Neural cell (in vitro differentiated cells): ENCODE results near the gene ZNF292. TPM values are rescaled to one million over a fixed set of nuclear protein-coding genes. Genes with fewer than 3 reads are reported as not detected.

Experiments
- H2AFZ ChIP-seq: fragments of 200-600, 300-800 bp; sonication (generic), shearing (Covaris generic); 2 replicates; pipeline ENCODE4 v1.6.0; 2014; ENCODE audit warnings: low read depth, mild to moderate bottlenecking, antibody characterized with exemption, low read length, moderate library complexity
- H3F3A ChIP-seq: fragments of 200-600 bp; shearing (Covaris generic); 2 replicates; pipeline ENCODE4 v1.6.1; 2016; ENCODE audit warnings: mild to moderate bottlenecking, moderate library complexity, mixed read lengths, antibody characterized with exemption, low read length; ENCODE audit not compliant: insufficient read depth, poor library complexity, severe bottlenecking
- H3K27ac ChIP-seq: fragments of 200-600, 300-800 bp; sonication (generic), shearing (Covaris generic); 2 replicates; pipeline ENCODE4 v1.5.1; 2014; ENCODE audit warnings: mild to moderate bottlenecking, low read length, moderate library complexity
- H3K27me3 ChIP-seq: fragments of 300-800, 200-600 bp; sonication (generic), shearing (Covaris generic); 2 replicates; pipeline ENCODE4 v1.6.0; 2014; ENCODE audit warnings: mild to moderate bottlenecking, low read depth, low read length, moderate library complexity; ENCODE audit not compliant: insufficient read depth
- H3K36me3 ChIP-seq: fragments of 300-800, 200-600 bp; sonication (generic), shearing (Covaris generic); 2 replicates; pipeline ENCODE4 v1.5.1; 2014; ENCODE audit warnings: mild to moderate bottlenecking, antibody characterized with exemption, low read length, moderate library complexity; ENCODE audit not compliant: insufficient read depth
- H3K4me2 ChIP-seq: fragments of 300-800, 200-600 bp; sonication (generic), shearing (Covaris generic); 2 replicates; pipeline ENCODE4 v1.6.0; 2014; ENCODE audit warnings: mild to moderate bottlenecking, low read length
- H3K4me3 ChIP-seq: fragments of 300-800, 200-600 bp; sonication (generic), shearing (Covaris generic); 2 replicates; pipeline ENCODE4 v1.5.1; 2014; ENCODE audit warnings: mild to moderate bottlenecking, low read length, moderate library complexity
- H3K79me2 ChIP-seq: fragments of 200-600 bp; shearing (Covaris generic); replicated peaks from 2 replicates; pipeline ENCODE4 v1.6.0; 2014; ENCODE audit warnings: mild to moderate bottlenecking, low read length, moderate library complexity; ENCODE audit not compliant: insufficient read depth
- H3K9ac ChIP-seq: fragments of 300-800, 200-600 bp; sonication (generic), shearing (Covaris generic); 2 replicates; pipeline ENCODE4 v1.6.1; 2016; ENCODE audit warnings: mild to moderate bottlenecking, low read length, mixed read lengths
- H3K9me2 ChIP-seq: fragments of 200-600 bp; shearing (Covaris generic); 2 replicates; pipeline ENCODE4 v1.6.1; 2016; ENCODE audit warnings: mild to moderate bottlenecking, low read length, mixed read lengths; ENCODE audit not compliant: insufficient read depth
- H3K9me3 ChIP-seq: fragments of 200-600, 300-800 bp; sonication (generic), shearing (Covaris generic); 2 replicates; pipeline ENCODE4 v1.6.1; 2016; ENCODE audit warnings: mild to moderate bottlenecking, mixed run types, low read length, moderate library complexity, mixed read lengths
- H4K20me1 ChIP-seq: fragments of 200-600 bp; shearing (Covaris generic); 2 replicates; pipeline ENCODE4 v1.6.1; 2016; ENCODE audit warnings: mild to moderate bottlenecking, mixed run types; ENCODE audit not compliant: insufficient read depth
- CTCF ChIP-seq: fragments of 450-650 bp; IDR thresholded peaks from 2 replicates; pipeline ENCODE4 v1.5.1; 2014; ENCODE audit warnings: antibody characterized with exemption, mild to moderate bottlenecking, moderate library complexity; ENCODE audit not compliant: poor library complexity, severe bottlenecking
- EP300 ChIP-seq: fragments of 450-650 bp; conservative IDR thresholded peaks from 2 replicates; pipeline ENCODE4 v1.6.1; 2014; ENCODE audit warnings: antibody characterized with exemption, mild to moderate bottlenecking, moderate library complexity; ENCODE audit not compliant: poor library complexity, severe bottlenecking
- EZH2 ChIP-seq: fragments of 200-600, 300-800 bp; shearing (Covaris generic), sonication (generic); IDR thresholded peaks from 2 replicates; pipeline ENCODE4 v1.6.1; 2014; ENCODE audit warnings: antibody characterized with exemption, low read length, borderline replicate concordance, mild to moderate bottlenecking; ENCODE audit not compliant: insufficient read depth, poor library complexity, severe bottlenecking
- MXI1 ChIP-seq: fragments of 450-650 bp; conservative IDR thresholded peaks from 2 replicates; pipeline ENCODE4 v1.6.1; 2014; ENCODE audit warnings: antibody characterized with exemption, mild to moderate bottlenecking; ENCODE audit not compliant: poor library complexity, severe bottlenecking
- POLR2AphosphoS5 ChIP-seq: IDR thresholded peaks from 2 replicates; pipeline ENCODE4 v1.6.1; 2012
- RAD21 ChIP-seq: fragments of 450-650 bp; conservative IDR thresholded peaks from 2 replicates; pipeline ENCODE4 v1.6.1; 2014; ENCODE audit warnings: antibody characterized with exemption, mild to moderate bottlenecking, moderate library complexity
- SMC3 ChIP-seq: fragments of 450-650 bp; conservative IDR thresholded peaks from 2 replicates; pipeline ENCODE4 v1.6.1; 2014; ENCODE audit warnings: antibody characterized with exemption, mild to moderate bottlenecking, moderate library complexity; ENCODE audit not compliant: poor library complexity
- TAF1 ChIP-seq: IDR thresholded peaks from 2 replicates; pipeline ENCODE4 v1.6.1; 2012; ENCODE audit warnings: low read depth
- polyA plus RNA-seq: library from polyadenylated mRNA; depleted of rRNA; stranded (reverse); fragments of >200 nt; gene quantifications from 2 replicates; pipeline ENCODE4 v1.2.3, GENCODE V29; 2014
- TF ChIP-seq, protein P1 (sequence below): IDR thresholded peaks from 2 replicates; pipeline ENCODE4 v1.6.1; 2012; ENCODE audit warnings: borderline replicate concordance

The ZNF292 gene
- polyA plus RNA-seq, 1 donor from 2014 or later, result 29.8 TPM

DNA sequence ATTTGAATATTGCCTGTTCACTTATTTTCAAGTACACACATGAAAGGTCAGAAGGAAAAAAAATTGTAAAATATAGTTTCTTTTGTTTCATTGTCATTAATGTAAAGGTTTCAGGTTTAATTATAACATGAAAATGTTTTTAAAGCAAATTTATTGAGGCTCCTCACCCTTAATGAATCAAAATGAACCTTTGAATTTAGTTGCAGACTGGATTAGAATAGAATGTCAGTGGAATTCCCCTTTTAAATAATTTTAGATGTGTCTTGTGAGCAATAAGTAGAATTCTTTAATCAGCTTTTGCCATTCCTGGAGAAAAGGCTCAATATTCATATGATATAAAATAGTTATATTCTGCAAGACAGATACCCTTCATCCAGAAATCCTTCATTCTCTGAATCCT lies 96.4 kb downstream of the ZNF292 start:
- H3F3A ChIP-seq, result no peaks in the 10 kb centered on the region
- H4K20me1 ChIP-seq, result no peaks in the 10 kb centered on the region
- H2AFZ ChIP-seq, result no peak overlapping the region
- TF ChIP-seq, protein P1, sequence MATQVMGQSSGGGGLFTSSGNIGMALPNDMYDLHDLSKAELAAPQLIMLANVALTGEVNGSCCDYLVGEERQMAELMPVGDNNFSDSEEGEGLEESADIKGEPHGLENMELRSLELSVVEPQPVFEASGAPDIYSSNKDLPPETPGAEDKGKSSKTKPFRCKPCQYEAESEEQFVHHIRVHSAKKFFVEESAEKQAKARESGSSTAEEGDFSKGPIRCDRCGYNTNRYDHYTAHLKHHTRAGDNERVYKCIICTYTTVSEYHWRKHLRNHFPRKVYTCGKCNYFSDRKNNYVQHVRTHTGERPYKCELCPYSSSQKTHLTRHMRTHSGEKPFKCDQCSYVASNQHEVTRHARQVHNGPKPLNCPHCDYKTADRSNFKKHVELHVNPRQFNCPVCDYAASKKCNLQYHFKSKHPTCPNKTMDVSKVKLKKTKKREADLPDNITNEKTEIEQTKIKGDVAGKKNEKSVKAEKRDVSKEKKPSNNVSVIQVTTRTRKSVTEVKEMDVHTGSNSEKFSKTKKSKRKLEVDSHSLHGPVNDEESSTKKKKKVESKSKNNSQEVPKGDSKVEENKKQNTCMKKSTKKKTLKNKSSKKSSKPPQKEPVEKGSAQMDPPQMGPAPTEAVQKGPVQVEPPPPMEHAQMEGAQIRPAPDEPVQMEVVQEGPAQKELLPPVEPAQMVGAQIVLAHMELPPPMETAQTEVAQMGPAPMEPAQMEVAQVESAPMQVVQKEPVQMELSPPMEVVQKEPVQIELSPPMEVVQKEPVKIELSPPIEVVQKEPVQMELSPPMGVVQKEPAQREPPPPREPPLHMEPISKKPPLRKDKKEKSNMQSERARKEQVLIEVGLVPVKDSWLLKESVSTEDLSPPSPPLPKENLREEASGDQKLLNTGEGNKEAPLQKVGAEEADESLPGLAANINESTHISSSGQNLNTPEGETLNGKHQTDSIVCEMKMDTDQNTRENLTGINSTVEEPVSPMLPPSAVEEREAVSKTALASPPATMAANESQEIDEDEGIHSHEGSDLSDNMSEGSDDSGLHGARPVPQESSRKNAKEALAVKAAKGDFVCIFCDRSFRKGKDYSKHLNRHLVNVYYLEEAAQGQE, result no peak
- TF ChIP-seq MXI1 (no peak), EP300 (no peak), EZH2 (no peak), TAF1 (no peak), POLR2AphosphoS5 (no peak), CTCF (no peak), SMC3 (no peak), RAD21 (no peak)
- H3K4me3 ChIP-seq, result no peak overlapping the region
- no peak overlapping the region for H3K4me2 ChIP-seq
- H3K9me2 ChIP-seq, result no peaks in the 10 kb centered on the region
- H3K79me2 ChIP-seq, result no peaks in the 10 kb centered on the region
- H3K27ac ChIP-seq, result no peak overlapping the region
- H3K9ac ChIP-seq, result no peak overlapping the region
- H3K27me3 ChIP-seq, result no peaks in the 10 kb centered on the region
- peaks cover 17% of the 10 kb centered on the region for H3K36me3 ChIP-seq
- H3K9me3 ChIP-seq, result no peaks in the 10 kb centered on the region

DNA sequence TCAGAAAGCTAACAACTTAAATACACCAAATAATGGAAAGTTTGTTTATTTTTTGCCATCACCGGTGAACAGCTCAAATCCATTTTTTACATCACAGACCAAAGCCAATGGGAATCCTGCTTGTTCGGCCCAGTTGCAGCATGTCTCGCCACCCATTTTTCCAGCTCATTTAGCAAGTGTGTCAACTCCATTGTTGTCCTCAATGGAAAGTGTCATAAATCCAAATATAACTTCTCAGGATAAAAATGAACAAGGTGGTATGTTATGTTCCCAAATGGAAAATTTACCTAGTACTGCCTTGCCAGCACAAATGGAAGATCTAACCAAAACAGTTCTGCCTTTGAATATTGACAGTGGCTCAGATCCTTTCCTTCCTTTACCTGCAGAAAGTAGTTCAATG lies 101.7 kb downstream of the ZNF292 start:
- H3K27ac ChIP-seq, result no peak overlapping the region
- no peak overlapping the region for H2AFZ ChIP-seq
- TF ChIP-seq EZH2, result no peak
- no peak for TF ChIP-seq TAF1
- TF ChIP-seq EP300, result no peak
- TF ChIP-seq MXI1, result no peak
- no peak for TF ChIP-seq RAD21
- no peak overlapping the region for H3K9ac ChIP-seq
- no peaks in the 10 kb centered on the region for H3K9me3 ChIP-seq
- H3K79me2 ChIP-seq, result no peaks in the 10 kb centered on the region
- H3F3A ChIP-seq, result no peaks in the 10 kb centered on the region
- H3K27me3 ChIP-seq, result no peaks in the 10 kb centered on the region
- no peaks in the 10 kb centered on the region for H3K9me2 ChIP-seq
- no peak overlapping the region for H3K4me2 ChIP-seq
- no peaks in the 10 kb centered on the region for H4K20me1 ChIP-seq
- H3K4me3 ChIP-seq, result no peak overlapping the region
- peaks cover 57% of the 10 kb centered on the region for H3K36me3 ChIP-seq

DNA sequence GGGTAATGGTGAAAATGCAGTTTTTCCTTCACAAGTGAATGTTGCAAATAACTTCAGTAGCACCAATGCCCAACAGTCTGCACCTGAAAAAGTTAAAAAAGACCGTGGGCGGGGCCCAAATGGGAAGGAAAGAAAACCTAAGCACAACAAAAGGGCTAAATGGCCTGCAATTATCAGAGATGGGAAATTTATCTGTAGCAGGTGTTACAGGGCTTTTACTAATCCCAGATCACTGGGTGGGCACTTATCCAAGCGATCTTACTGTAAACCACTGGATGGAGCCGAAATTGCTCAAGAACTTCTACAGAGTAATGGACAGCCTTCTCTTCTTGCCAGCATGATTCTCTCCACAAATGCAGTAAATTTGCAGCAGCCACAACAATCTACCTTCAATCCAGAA lies 102.2 kb downstream of the ZNF292 start:
- Histone ChIP-seq H3K4me2 (no peak overlapping the region), H3K4me3 (no peak overlapping the region), H3F3A (no peaks in the 10 kb centered on the region), H3K9me3 (no peaks in the 10 kb centered on the region), H2AFZ (no peak overlapping the region), H3K9ac (no peak overlapping the region), H3K27me3 (no peaks in the 10 kb centered on the region), H3K36me3 (peaks cover 57% of the 10 kb centered on the region), H3K9me2 (no peaks in the 10 kb centered on the region), H3K79me2 (no peaks in the 10 kb centered on the region), H3K27ac (no peak overlapping the region), H4K20me1 (no peaks in the 10 kb centered on the region)
- TF ChIP-seq SMC3 (no peak), RAD21 (no peak), CTCF (no peak), MXI1 (no peak), EZH2 (no peak), TAF1 (no peak), POLR2AphosphoS5 (no peak), EP300 (no peak)
- TF ChIP-seq, protein P1, result no peak
